ENCODE data around the gene ZNF396. TPM values are rescaled to one million over a fixed set of nuclear protein-coding genes. Genes with fewer than 3 reads are reported as not detected.

ZNF396 gene
- 0.56 to 1.4 TPM (median 0.82 TPM) in 5 replicates for total RNA-seq (2022; extraction: Qiagen RNA extraction)

DNA sequence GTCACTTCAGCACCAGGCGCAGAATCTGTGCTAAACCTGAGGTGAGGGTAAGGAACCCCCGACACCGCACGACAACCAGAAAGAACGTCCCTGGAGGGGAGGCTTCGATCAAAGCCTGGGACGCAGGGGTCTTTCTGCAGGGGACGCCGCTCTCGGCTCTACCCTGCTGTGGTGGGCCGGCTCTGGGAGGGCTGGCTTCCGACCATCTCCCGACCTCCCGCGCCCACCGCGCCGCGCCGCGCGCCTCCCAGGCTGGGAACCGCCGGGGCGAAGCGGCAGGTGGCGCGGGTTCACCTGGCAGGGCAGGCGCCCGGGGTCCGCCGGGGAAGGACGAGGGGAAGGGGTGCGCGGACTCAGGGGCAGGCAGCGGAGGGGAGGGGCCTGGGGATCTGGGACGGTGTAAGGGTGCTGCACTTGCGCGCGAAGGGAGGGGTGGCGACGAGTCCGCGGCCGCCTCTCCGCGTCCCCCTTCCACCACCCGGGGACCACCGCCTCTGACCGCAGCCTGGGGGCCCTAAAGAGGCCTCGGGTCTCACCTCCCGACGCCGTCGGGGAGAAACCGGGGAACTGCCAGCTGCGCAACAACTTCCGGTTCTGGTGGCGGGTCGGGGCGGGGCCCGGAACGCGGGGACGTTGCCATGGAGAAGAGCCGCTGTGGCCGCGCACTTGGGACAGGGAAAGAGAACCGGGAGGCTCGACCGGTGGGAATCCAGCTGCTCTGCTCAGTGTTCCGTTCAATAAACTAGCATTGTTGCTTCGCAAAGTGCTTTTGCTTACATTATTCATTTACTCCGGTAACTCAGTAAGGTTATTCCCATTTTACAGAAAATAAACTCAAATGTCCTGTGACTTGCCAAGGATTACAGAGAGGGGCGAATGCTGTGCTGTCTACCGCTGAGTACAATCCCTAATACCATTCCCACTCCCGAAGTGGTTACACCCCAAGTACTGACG is at the start of gene ZNF396:
Gene ZNF396 (minus strand): TSS at position 596 of the 954 bp plus-strand sequence. CDS start 3,045 bp downstream, outside the sequence.

DNA sequence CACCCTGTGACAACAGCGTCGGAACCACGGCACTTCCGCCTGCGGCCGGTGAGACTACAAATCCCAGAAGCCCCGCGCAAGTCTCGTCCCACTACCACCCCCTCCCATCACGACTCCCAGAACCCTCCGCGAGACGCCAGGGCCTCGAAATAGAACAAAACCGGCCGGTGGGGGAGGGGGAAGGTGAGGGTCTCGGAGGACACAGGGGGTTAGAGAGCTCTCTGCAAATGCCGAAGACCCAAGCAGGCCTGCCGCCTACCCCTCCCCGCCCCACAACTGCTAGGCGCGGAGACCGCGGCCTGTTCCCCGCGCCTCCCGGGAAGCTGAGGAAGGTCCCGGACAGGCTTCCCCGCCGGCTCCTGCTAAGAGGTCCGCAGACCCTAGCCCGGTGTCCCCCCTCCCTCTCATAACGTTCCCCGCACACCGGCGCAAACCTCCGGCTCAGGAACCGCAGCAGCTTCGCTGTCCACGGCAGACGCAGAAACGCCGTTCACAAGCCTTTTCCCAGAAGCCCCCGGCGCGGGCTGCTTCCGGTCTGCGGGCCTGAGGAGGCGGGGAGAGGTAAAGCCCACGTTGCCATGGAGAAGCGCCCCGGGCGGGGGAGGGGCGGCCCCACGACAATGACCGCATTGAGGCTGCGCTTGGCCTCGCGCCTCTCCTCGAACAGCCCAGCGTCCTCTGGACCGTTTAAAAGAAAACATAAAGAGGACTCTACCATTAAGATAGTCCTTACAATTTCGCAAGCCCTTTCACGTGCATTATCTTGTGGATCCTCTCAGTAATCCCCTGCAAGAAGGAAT is 33.0 kb downstream of the ZNF396 start, which contains the start of gene ZNF24:
Gene ZNF24 (minus strand): TSS at position 485 of the 800 bp plus-strand sequence. CDS start 3,770 bp downstream, outside the sequence.

Other genes starting within 250 kb of the ZNF396 start
- 3.3 to 4.6 TPM (median 3.9 TPM) in 5 replicates for gene ZNF397, start 136.3 kb downstream of the ZNF396 start, total RNA-seq (2022; extraction: Qiagen RNA extraction)
- gene ZSCAN30, start 87.1 kb downstream of the ZNF396 start, total RNA-seq (2022; extraction: Qiagen RNA extraction) = 0.47 to 1.6 TPM (median 0.57 TPM) in 5 replicates
- 10.0 to 14.0 TPM (median 11.3 TPM) in 5 replicates for gene ZNF24, start 32.9 kb downstream of the ZNF396 start, total RNA-seq (2022; extraction: Qiagen RNA extraction)
- 23.7 to 26.3 TPM (median 25.2 TPM) in 5 replicates for gene INO80C, start 120.6 kb upstream of the ZNF396 start, total RNA-seq (2022; extraction: Qiagen RNA extraction)
- 55.7 to 77.2 TPM (median 74.1 TPM) in 5 replicates for gene GALNT1, start 204.4 kb upstream of the ZNF396 start, total RNA-seq (2022; extraction: Qiagen RNA extraction)